Hindlimb muscle (tissue), 1 donor: ENCODE measurements around the gene DCDC1. TPM values are rescaled to one million over a fixed set of nuclear protein-coding genes. Genes with fewer than 3 reads are reported as not detected.

Experiments
- DNase-seq: peaks from one replicate; pipeline ENCODE4 v3.0.0-alpha.2; 2013
- polyA plus RNA-seq: library from polyadenylated mRNA; unstranded; fragments of 120-200 nt; gene quantifications from one replicate; pipeline ENCODE4 v1.2.1, GENCODE V29; 2013; ENCODE audit not compliant: insufficient read length

The DCDC1 gene, protein sequence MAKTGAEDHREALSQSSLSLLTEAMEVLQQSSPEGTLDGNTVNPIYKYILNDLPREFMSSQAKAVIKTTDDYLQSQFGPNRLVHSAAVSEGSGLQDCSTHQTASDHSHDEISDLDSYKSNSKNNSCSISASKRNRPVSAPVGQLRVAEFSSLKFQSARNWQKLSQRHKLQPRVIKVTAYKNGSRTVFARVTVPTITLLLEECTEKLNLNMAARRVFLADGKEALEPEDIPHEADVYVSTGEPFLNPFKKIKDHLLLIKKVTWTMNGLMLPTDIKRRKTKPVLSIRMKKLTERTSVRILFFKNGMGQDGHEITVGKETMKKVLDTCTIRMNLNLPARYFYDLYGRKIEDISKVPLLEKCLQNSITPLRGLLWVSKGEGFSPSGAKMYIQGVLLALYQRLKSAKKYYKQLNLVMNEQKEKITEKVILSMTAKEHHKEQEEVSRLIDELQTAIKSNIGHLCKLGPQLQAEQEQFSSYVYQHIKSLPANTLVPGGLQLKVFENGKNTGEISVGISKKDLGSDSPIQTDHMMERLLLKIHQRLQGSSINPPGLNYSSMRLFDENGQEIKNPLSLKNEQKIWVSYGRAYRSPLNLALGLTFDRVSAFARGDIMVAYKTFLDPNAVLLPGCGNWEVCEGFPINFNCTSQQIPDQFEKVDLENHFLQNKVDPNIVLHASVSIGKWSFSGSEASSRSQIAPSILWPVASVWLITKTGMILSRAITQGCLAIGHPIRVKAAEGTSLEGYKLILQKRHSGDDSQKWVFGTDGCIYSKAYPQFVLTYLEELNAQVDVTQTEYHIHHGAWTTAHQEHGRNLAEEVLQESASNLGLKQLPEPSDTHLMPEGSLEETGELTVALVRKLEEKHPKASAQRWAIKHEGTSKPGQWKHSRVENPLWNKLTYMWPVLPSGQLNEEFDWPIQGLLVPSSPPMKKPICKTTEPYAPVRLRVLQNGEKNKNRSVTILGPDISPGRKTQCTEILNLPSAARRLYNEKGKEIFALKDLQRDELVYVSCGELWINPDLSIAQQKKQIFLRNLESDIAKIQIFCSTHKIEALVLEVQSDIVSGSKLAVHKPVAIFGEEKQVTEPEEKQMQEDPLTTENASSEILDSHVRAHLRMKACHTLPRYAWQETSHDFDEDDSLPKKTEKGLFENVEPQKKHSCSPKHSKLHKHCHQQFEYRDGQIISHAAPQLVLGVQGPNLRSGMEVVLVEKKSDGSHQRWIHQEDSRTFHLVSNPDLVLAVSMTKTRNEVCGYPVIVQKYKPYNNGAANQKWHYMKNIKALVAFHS (N-terminal part only)
- 0.08 TPM for polyA plus RNA-seq

DNA sequence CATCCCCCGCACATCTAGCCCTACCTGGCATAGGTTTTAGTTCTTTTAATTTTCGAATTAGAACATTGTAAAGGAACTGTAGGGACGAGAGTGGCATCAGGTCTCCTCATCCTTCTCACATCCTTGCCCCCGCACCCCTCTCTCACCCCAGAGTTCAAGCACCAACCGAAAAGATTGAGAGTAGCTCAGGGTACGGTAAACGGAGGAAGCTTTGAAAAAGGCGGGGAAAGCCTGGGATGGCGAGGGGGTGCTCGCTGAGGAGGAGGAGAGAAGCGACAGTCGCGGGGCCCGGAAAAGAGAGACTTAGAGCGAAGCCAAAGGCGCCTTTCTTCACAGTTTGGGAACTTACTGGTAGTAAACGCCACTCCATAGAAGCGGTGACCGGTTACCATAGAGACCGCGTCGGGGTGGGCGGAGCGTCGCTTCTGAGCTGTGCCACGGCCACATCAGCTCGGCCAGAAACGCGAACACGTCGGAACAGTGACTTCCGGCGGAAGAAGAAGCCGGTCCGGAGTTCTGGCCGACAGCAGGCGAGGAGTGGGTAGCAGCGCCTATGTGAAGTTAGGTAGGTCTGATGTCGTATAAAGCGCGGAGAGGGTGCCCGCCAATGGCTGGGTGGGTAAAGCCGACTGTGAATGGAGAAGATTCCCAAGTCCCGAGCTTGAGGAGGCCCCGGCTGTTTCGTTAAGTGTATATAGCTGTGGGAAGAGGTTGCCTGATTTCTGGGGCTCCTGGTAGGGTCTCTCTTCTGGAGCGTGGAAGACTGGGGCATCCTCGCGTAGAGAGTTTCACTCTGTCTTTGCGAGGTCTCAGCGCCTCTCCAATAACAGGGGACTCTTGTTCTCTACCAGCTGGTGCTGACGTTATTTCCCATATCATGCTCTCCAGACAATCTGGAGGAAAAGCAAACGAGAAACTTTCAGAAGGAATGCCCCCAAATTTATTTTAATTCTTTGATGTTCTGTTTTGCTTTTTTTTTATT lies at the start of gene DCDC1, which contains the start of gene DNAJC24:
Gene DCDC1 (minus strand): TSS at position 392 of the 982 bp plus-strand sequence. CDS start 41,459 bp downstream, outside the sequence.
Gene DNAJC24 (plus strand): TSS at position 513 of the 982 bp plus-strand sequence. CDS start 889 bp downstream, outside the sequence.
- peak; percentile 93 for DNase-seq

DNA sequence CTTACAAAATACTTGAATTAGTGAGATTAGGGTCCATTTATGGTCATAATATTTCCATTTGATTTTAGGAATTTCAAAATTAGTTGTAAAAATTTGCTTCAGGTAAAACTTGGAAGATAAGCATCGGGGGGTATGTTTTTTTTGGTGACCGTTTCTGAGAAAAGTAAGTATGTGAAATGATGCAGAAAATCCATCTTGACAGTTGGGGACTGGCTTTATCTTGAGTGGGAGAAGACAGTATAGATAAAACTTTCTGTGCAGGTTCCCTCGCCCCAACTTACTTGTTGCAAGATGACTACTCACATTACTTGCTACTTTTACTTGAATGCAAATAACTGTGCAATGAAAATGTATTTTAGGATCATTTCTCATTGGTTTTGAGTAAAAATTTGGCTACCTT lies 49.6 kb upstream of the DCDC1 start:
- DNase-seq, result no peak

DNA sequence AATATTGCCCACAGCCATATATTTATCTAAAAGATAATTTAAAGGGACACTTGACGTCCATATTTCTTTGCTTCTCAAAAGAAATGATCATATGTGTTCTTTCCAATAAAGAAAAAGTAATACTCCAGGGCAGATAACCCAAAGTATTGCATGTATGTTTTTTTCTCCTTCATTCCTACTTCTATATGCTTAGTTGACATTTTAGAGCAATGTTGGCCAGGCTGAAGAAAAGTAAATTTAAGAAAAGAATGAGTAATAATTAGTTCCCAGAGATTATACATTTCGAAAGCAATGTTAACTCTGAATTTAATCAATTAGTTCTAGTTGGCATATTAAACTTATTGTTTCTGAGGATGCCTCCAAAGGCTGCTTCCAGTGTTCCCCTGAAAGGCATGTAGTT lies 48.3 kb upstream of the DCDC1 start:
- DNase-seq, result no peak

DNA sequence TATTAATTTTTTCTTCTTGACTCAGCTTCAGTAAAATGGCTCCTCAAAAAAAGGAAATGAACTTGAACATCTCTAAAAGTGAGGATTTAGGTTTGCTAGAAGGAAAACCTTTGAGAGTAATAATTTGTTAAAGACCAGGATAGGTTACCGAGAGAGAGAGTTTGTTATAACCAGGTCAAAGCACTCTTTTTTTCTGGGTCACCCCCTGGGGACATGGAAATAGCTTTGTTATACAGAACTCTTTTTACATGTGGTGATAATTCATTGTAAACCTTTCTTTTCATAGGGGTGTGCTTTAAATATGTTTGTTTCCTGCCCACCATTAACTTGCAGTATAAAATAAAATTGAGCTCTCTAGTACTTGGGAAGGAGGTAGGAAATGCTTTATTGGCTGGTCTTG lies 47.8 kb upstream of the DCDC1 start:
- no peak for DNase-seq

DNA sequence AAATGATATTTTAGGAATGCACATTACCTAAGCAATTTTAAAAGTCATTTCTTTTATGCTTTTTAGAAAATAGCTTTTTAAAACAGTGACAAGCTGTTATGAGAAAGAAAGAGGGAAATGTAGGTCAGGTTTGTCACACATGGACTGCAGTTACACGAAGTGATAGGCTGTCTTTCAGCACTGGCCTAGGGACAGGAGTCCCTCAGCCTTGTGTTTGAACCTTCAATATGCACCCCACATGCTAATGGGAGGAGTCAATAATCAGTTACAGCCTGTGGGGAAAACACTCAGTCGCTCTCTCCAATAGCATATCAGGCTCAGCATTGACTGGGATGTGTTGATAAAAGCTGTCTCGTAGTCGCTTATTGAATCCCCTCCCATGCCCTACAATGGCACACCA lies 45.9 kb upstream of the DCDC1 start:
- DNase-seq, result no peak

DNA sequence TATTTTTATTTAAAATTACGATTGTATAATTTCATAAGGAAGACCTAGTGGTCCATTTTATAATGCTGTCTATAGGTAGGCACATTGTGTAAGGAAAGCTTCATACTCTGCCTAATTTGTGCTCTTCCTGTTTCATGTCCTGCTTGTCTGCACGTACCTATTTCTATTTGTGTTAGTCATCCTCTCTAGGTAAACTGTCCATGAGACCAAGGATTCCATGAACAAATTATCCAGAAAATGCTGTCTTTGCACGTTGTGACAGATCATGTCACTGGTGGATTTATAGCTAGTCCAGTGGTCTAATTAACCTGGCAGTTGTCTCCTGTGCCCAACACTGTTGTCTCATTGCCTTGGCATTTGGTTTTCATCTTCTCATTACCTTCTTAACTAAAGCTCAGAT lies 44.8 kb upstream of the DCDC1 start:
- DNase-seq, result no peak

DNA sequence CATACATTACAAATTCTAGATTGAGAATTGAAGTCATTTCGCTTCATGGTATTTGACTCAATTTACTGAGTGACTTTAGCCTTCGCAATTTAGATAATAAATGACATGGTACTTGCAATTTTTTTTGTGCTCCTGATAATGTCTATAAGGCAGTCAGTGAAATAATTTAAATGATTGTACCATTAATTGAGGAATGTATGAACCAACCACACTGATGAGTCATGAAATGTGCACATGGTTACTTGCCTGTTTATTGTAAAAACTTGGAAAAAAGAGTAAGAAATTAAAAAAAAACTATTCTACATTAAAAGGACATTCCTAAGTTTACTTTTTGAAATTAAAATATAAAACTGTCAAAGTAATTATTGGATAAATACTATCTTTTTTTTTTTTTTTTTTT lies 43.4 kb upstream of the DCDC1 start:
- no peak for DNase-seq

DNA sequence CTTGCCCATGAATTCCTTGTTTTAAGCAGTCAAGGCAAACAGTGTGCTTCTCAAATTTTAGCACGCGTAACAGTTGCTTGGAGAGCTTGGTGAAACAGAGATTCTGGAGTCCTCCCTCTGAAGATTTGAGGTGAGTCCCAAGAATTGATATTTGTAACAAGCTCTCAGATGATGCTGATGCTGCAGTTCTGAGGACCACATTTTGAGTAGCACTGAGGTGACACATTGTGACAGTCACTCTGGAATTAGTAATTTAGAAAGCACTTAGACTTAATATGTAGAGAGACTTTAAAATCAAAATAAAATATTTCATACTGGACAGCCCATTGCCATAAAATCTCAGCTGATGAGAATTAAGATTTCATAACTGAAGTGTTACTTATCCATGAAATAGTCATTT lies 38.7 kb upstream of the DCDC1 start:
- DNase-seq, result no peak

DNA sequence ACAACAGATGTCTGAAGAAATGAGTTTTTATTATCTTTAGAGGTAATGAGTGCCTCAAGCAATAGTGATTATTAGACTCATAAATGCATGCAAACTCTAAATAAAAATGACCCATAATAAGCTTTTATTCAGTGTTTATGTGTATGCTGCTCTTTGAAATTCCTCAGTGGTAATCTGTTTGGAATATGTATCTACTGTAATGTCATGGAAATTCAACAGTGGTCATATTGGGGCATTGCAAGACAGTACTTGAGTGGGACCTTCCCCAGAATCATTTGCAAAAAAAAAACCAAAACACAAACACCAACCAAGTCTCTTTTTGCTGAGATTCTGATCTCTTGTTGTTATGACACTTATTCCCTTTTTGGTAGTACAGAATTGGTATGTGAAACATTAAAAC lies 35.1 kb upstream of the DCDC1 start:
- no peak for DNase-seq

DNA sequence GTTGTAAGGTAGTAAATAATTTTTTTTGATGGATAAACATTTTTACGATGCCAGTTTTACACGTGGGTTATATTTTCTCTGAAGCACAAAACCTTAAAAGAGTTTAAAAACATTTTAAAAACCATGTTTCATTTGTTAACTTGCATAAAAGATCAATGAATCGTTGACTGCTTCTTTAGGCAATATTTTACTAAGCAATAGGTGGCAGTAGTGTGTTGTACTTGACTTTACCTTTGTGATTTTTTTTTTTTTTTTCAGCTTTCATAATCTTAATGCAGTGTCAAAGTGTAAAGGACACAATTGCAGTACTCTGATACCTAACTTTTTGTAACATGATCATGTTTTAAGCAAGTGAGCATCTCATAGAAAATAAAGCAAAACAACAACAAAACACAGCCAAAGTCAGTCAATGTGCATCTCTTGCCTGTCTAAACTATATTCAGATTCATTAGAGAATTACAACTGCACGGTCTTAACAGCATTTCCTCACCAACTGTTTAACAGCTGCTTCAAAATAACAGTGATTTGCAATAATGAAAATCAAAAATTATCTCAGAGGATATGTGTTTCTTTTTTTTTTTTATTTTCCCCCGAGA lies 27.8 kb upstream of the DCDC1 start:
- no peak for DNase-seq

DNA sequence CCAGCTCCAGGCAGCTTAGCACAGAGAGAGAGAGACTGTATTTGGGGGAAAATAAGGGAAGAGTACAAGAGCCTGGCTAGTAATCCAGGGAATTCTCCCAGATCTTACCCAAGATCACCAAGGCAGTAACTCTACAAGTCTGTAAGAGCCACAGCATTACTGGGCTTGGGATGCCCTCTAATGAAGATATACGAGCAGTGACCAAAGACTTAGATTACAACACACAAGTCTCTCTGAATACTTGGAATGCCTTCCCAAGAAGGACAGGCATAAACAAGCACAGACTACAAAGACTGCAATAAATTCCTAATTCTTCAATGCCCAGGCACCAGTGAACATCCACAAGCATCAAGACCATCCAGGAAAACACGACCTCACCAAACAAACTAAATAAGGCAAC lies 17.8 kb upstream of the DCDC1 start:
- DNase-seq, result no peak

DNA sequence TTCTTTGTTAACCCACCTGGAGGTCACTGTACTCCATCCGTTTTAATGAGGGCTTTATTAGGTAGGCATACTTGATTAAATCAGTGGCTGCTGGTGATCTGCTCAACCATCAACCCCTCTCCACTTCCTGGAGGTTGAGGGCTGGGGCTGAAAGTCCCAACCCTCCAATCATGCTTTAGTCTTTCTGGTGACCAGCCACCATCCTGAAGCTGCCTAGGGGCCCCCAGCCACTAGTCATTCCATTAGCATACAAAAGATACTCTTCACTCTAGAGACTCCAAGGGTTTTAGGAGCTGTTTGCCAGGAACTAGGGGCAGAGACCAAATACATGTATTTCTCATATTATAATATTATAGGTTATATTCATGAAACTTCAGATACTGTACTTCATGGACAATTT lies 13.6 kb upstream of the DCDC1 start:
- DNase-seq, result no peak

DNA sequence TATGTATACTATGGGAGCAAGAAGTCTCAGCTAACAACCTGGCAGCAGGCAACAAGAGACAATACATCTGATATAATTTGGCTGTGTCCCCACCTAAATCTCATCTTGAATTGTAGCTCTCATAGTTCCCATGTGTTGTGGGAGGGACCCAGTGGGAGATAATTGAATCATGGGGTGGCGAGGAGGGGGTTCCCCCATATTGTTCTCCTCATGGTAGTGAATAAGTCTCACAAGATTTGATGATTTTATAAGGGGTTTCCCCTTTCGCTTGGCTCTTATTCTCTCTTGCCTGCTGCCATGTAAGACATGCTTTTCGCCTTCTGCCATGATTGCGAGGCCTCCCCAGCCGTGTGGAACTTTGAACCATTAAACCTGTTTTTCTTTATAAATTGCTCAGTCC lies 6.3 kb upstream of the DCDC1 start:
- no peak for DNase-seq

DNA sequence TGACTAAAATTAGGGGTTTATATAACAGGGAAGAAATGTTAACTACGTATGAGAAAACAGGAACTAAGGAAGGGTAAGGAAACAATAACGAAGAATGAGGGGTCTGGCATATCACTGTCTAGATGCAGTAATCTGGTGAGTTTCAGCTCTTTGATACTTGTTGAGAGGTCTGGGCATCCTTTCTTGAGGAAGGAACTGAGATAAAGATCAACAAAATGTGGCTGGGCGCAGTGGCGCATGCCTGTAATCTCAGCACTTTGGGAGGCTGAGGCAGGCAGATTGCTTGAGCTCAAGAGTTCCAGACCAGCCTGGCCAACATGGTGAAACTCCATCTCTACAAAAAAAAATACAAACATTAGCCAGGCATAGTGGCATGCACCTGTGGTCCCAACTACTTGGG lies 2.7 kb downstream of the DCDC1 start:
- no peak for DNase-seq

DNA sequence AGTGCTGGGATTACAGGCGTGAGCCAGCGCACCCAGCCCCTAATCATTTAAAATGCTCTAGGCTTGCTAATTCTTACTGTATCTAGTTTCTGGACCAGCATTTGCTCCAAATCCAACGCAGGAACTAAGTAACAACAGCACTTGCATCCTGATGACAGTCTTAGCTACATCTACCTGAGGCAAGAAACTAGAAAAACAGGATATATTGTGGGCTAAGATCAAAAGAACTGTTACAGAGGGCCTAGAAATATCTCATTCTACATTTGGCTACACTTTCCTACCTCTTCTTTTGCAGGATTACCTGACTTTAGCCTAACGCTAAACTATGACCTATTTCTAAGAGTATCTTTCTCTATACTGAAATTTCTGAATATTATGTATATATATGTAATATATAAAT lies 7.8 kb downstream of the DCDC1 start:
- no peak for DNase-seq

DNA sequence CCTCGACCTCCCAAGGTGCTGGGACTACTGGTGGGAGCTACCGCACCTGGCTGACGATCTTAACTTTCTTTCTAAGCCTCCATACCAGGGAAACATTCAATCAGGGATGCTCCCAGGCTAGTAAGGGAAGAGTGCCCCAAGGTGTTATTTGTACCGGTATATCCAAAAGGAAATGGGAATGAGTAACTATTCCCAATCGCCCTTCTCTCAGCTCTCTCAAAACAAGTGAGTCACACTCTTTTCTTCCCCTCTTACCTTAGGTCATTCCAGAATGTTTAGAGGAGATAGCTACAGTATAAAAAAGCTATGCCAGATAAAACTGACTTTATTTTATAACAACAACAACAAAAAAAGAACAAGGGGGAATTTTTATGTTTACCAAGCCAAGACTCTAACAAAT lies 13.7 kb downstream of the DCDC1 start:
- no peak for DNase-seq

DNA sequence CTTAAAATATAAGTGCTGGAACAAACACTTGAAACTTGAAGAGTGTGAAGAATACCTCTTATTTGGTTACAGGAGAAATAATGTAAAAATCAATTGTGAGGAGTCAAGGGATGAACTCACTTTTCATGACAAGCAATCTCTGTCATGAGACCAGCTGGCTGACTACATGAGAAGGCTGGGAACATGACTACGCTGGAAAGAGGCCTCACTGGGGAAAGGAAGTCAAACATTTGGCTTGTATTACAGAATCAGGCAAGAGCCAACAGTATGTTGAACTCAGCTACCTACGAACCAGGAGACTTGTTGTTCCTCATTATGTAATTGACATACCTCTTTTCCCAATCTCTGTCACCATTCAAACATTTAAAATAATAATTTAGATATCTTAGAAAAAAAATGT lies 14.4 kb downstream of the DCDC1 start:
- DNase-seq, result no peak

DNA sequence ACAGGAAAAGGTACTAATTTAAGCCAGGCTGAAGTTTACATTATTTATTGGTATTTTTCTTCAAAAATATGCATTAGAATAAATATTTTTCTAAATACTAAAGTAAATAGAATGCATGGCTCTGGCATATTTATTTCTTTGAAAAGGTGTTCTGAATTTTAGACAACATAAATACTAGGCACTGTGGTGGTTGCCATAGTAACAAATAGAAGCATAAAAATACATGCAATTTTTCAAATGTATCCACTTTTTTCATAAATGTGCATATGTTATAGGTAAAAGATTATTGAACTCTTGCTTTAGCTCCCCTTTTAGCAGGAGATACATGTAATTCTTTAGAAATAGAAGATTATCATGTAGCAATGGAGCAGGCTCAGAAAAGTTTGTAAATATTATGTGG lies 18.4 kb downstream of the DCDC1 start:
- no peak for DNase-seq

DNA sequence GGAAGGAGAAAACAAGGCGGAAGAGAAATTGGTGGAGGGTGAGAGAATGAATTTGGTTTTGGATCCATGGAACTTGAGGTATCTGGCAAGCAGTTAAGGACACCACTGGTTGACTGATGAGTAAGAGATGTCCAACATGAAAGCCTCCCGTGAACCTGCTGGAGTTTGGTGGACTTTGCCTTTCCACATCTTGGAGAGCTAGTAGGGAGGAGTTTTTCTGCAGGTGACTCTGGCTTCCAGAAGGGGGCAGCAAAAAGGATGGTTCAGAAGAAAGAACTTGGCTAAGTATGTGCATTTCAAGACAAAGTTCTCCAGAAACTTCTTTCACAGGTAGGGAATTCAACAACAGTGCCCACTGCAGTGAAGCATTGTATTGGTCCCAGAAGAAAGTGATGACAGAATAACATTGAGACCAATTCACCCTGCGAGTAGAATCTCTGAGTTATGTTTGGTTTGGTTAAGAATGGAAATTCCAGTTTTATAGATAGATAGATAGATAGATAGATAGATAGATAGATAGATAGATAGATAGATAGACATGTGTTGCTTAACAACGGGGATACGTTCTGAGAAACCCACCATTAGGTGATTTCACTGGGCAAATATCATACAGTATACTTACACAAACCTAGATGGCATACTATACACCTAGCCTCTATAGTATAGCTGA lies 28.5 kb downstream of the DCDC1 start:
- DNase-seq, result no peak

DNA sequence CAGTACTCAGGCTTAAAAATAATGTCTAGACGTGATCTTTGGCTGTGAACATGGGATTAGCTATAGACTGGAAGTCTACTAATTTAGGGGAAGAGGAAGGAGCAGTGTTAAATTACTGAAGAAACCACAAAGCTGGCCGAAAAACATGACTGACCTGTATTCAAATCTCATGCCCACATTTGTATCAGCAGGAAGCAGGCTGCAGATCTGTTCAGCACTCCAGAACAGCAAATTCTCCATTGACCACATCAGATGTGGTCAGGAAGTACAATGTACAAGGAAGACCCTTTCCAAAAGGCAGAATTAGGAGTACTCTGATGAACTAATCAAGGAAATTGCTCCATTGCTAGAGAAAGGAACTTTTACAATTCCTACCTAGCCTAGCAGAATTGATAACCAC lies 31.7 kb downstream of the DCDC1 start:
- no peak for DNase-seq

DNA sequence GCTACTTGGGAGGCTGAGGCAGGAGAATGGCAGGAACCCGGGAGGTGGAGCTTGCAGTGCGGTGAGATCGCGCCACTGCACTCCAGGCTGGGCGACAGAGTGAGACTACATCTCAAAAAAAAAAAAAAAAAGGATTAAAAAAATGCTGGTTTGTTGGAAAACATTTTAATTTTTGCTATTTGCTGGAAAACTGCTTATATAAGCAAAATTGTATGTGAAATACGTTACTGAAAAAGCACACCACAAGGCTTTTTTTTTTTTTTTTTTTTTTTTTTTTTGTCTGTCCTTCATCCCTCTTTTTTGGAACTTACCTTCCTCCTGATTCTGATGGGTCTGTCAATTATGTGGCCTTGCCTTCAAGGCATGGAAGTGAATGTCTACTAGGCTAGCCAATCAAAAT lies 40.8 kb downstream of the DCDC1 start:
- DNase-seq, result no peak
